Activated T-cell treated with anti-CD3 and anti-CD28 coated beads, Interleukin-2, amount 50 U/mL, for 48 hours (primary cell): ENCODE measurements around the gene ZNF76.
A peak's percentile ranks its signal among the peaks of the same experiment; 100 is the strongest.

Experiments used
- DNase-seq, 2 experiments: peaks; one replicate each; pipeline ENCODE4 v3.0.0-alpha.2; 2020

Gene ZNF76

GRCh38 chr6:35238843-35239289, 20.7 kb upstream of the ZNF76 start:
- no peak for DNase-seq

GRCh38 chr6:35239581-35239980, 20.0 kb upstream of the ZNF76 start:
- DNase-seq = no peak

GRCh38 chr6:35240838-35241801, 18.4 kb upstream of the ZNF76 start:
- DNase-seq = peak; percentile 88 to 89

GRCh38 chr6:35242486-35242885, 17.0 kb upstream of the ZNF76 start:
- no peak for DNase-seq

- no peak for DNase-seq
Observed at GRCh38 chr6:35242906-35243305, 16.6 kb upstream of the ZNF76 start.

- DNase-seq = no peak
Observed at GRCh38 chr6:35243386-35243958, 16.1 kb upstream of the ZNF76 start.

- DNase-seq = no peak
Observed at GRCh38 chr6:35244551-35244950, 15.0 kb upstream of the ZNF76 start.

- DNase-seq = peak in 1 of 2 experiments; percentile 22
Observed at GRCh38 chr6:35247642-35248231, 11.8 kb upstream of the ZNF76 start.

GRCh38 chr6:35248300-35248699, 11.2 kb upstream of the ZNF76 start:
- no peak for DNase-seq

GRCh38 chr6:35248965-35249364, 10.6 kb upstream of the ZNF76 start:
- no peak for DNase-seq

GRCh38 chr6:35251949-35252348, 7.6 kb upstream of the ZNF76 start:
- no peak for DNase-seq

GRCh38 chr6:35253249-35253648, 6.3 kb upstream of the ZNF76 start:
- no peak for DNase-seq

GRCh38 chr6:35258336-35258735, 1.2 kb upstream of the ZNF76 start:
- no peak for DNase-seq

- no peak for DNase-seq
Observed at GRCh38 chr6:35258858-35259193, 709 bp upstream of the ZNF76 start.

- peak; percentile 77 to 78 for DNase-seq
Observed at GRCh38 chr6:35259948-35260590, 534 bp downstream of the ZNF76 start.

GRCh38 chr6:35260591-35261570, 1.3 kb downstream of the ZNF76 start:
- no peak for DNase-seq

- no peak for DNase-seq
Observed at GRCh38 chr6:35262596-35262995, 3.1 kb downstream of the ZNF76 start.

- no peak for DNase-seq
Observed at GRCh38 chr6:35264550-35265274, 5.2 kb downstream of the ZNF76 start.

- DNase-seq = no peak
Observed at GRCh38 chr6:35265523-35265922, 6.0 kb downstream of the ZNF76 start.

GRCh38 chr6:35267446-35267845, 7.9 kb downstream of the ZNF76 start:
- no peak for DNase-seq

GRCh38 chr6:35267897-35268296, 8.4 kb downstream of the ZNF76 start:
- DNase-seq = no peak
